Measurements from ENCODE around the gene CPXM1. TPM values are rescaled to one million over a fixed set of nuclear protein-coding genes. Genes with fewer than 3 reads are reported as not detected.

The CPXM1 gene
- total and polyA plus RNA-seq, 2 donors (not counting 3 experiments of a cell fraction or from before 2014, with no cell fraction given), result 18.9 to 20.3 TPM

- H3K27me3 ChIP-seq (ENCODE audit: control insufficient read depth in 2 of 2, insufficient read depth in 2 of 2, low read length in 2 of 2), result peaks cover 5 to 8% of the 10 kb centered on the region in 2 experiments
These were observed 40.7 kb downstream of the CPXM1 start for GRCh38 chr20:2759603-2760296.

More at GRCh38 chr20:2759603-2760296, 40.7 kb downstream of the CPXM1 start:
- Histone ChIP-seq H3K79me2 (ENCODE audit: control insufficient read depth, insufficient read depth, low read length) (no peaks in the 10 kb centered on the region), H3K4me1 (ENCODE audit: control insufficient read depth, extremely low read depth, insufficient read depth, low read length) (no peaks in the 10 kb centered on the region), H3K4me3 (replicated peaks in 1 of 3; ENCODE audit: insufficient read depth in 1 of 3, low read depth in 1 of 3, low read length in 3 of 3) (no peak overlapping the region), H3K9ac (replicated peaks; ENCODE audit: extremely low read depth, insufficient read depth, low read length) (no peak overlapping the region), H4K20me1 (replicated peaks; ENCODE audit: control insufficient read depth, extremely low read depth, insufficient read depth, low read length) (no peaks in the 10 kb centered on the region), H3K4me2 (ENCODE audit: insufficient read depth, low read length) (no peak overlapping the region), H3K36me3 (ENCODE audit: control insufficient read depth in 2 of 2, extremely low read depth in 1 of 2, insufficient read depth in 2 of 2, low read length in 2 of 2) (no peaks in the 10 kb centered on the region), H3K9me3 (replicated peaks; ENCODE audit: control insufficient read depth, insufficient read depth, low read length) (no peaks in the 10 kb centered on the region), H3K9me1 (replicated peaks; ENCODE audit: control insufficient read depth, extremely low read depth, insufficient read depth, low read length) (no peaks in the 10 kb centered on the region), H2AFZ (ENCODE audit: low read depth, low read length) (no peak overlapping the region), H3K27ac (ENCODE audit: insufficient read depth, low read depth, low read length) (no peak overlapping the region)
- no peak for FAIRE-seq
- no peak for DNase-seq (ENCODE audit: low read depth, low spot score)
- dilution Hi-C loops (cut with MboI; ENCODE audit: extremely low pct_ligation_motif_present, low sequenced_read_pairs), result no loop called here
- POLR2A ChIA-PET, result no interaction called here
- intact Hi-C loops (cut with micrococcal nuclease), result no loop called here
- BruUV-seq (replicated peaks), result no TSS peak
- CTCF ChIA-PET, result interaction anchor here (1.2 to 10.0 kb wide), 3 partner anchors 12 to 90 kb away, joined by 3 to 171 read pairs (median 4); no protein-coding TSS in a partner anchor
- TF ChIP-seq EZH2 (IDR thresholded peaks at IDR 0.05; ENCODE audit: borderline replicate concordance, low read depth, low read length, severe bottlenecking), result no peak
- TF ChIP-seq JUN (IDR thresholded peaks at IDR 0.05; ENCODE audit: borderline replicate concordance, insufficient read depth, insufficient read length, low read depth), result no peak
- no peak for TF ChIP-seq GATA2 (IDR thresholded peaks at IDR 0.05; ENCODE audit: insufficient read depth, insufficient read length, low read depth, low read length)
- no peak for TF ChIP-seq MYC (IDR thresholded peaks at IDR 0.05; ENCODE audit: low read depth, low read length)
- no peak for TF ChIP-seq POLR2A (IDR thresholded peaks at IDR 0.05; ENCODE audit: low read depth, low read length)
- TF ChIP-seq FOS (IDR thresholded peaks at IDR 0.05; ENCODE audit: borderline replicate concordance, insufficient read depth, low read length), result no peak
- TF ChIP-seq POLR2AphosphoS5 (IDR thresholded peaks at IDR 0.05; ENCODE audit: insufficient read depth, low read depth, low read length), result no peak
- no peak for TF ChIP-seq MAX (IDR thresholded peaks at IDR 0.05; ENCODE audit: insufficient read depth, insufficient read length)
- TF ChIP-seq CTCF (IDR thresholded peaks at IDR 0.05; ENCODE audit: extremely low read depth in 1 of 2, insufficient read depth in 1 of 2, low read depth in 1 of 2, low read length in 2 of 2), result no peak

Data from endothelial cell of umbilical vein (primary cell).